HG02870 (cell line): ENCODE data around the gene PEAK1.
"Not testable (repeated sequence)": the region's sequence is repeated elsewhere in the genome, so short reads cannot be mapped to it uniquely, and the experiment has no call there.

Experiments used
- ATAC-seq: cut with Tn5 transposase; IDR thresholded peaks from one replicate; pipeline ENCODE4 v1.9.1; 2021; ENCODE audit warnings: mild to moderate bottlenecking, moderate library complexity; ENCODE audit not compliant: unreplicated experiment

Gene PEAK1

DNA sequence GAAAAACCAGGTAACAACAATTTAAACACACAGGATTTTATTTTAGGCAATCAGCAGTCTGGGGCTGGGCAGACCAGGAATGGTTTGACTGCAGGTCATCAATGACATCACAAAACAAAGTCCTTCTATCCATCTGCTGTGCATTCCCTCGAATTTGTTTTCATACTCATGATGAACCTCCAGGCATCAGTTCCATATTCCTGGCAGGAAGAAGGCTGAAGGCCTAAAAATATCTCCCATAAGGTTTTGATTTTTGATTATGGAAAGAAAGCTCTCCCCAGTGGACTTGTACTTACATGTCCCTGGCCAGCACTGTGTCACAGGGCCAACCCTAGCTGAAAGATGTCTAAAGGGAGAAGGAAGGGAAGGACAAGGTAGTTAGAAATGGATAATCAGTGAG, 107.4 kb downstream of the PEAK1 start:
- no peak for ATAC-seq

DNA sequence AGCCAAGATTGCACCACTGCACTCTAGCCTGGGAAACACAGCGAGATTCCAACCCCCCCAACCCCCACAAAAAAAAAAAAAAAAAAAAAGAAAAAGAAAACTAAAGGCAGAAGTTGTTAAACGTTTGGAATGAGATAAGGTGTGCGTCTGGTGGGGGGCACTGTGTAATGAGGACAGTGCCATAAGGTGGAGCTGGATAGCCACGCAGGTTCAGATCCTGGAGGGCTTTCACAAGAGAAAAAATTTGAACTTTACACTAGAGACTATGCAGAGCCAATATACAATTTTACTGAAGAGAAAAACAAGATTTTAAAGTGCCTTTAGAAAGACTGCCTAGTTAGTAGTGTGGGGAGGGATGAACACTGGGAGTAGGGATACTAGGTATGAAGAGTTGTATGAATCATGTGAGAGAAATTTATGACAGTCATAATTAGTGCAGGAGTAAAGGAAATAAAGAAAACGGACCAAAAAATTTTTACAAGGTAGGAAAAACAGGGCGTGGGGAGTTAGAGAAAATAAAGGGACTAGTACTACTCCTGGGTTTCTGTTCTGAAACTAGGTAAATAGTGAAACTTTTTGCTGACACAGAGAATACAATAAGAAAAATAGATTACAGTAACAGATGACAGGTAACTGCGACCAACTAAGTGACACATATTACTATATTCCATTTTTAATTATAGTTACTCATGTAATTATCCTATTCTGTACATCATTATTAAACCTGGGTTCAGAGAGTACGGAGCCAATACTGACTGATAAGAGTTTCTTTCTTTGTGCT, 108.1 kb downstream of the PEAK1 start:
- ATAC-seq: no peak

DNA sequence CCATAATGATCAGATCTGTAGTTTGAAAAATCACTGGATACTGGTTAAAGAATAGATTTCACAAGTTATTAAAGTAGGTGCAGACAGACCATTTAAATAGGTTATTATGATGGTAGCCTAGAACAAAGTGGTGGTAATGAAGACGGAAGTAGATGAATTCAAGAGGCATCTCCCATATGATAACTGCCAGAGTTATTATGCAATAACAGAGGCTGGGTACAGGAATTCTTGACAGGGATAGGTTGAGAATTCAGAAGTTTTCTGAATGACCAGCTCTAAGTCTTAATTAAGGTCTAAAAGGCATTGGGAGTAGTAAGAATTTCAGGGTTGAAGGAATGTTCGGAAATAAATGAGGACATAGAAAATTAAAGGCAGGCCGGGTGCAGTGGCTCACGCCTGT, 108.9 kb downstream of the PEAK1 start:
- ATAC-seq: no peak

DNA sequence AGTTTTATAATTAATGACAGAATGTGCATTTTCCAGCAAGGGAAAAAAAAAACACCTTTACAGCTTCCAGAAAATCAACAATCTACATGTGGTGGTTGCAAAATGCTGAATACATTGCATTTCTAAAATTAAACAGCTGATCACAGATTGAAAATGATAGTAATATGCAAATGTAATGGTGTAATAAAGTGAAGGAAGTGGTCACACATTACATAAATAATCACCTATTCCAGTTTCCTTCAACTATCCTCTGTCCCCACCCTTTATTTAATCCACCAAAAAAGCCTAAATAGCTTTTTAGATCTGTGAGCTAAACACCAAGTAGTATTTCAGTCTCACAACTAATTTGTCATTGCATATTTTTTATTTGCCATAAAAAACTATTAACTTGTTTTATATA, 110.5 kb downstream of the PEAK1 start:
- ATAC-seq: no peak

DNA sequence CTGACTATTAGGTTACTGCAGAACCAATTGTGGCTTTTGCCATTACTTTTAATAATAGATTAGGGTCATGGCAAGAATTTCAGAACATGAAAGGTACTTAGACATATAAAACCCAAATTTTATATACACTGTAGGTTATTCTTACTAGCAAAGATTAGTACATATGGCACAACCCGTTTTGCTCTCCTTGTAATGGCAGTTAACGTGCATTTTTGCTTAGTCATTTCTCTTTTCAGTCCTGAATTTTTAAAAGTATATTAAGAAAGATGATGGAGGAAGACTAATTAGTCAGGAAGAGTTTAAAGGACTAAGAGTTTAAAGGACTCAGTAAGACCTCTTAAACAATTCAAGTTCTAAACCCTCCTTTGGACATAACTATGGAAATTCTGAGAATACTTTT, 114.0 kb downstream of the PEAK1 start:
- no peak for ATAC-seq

DNA sequence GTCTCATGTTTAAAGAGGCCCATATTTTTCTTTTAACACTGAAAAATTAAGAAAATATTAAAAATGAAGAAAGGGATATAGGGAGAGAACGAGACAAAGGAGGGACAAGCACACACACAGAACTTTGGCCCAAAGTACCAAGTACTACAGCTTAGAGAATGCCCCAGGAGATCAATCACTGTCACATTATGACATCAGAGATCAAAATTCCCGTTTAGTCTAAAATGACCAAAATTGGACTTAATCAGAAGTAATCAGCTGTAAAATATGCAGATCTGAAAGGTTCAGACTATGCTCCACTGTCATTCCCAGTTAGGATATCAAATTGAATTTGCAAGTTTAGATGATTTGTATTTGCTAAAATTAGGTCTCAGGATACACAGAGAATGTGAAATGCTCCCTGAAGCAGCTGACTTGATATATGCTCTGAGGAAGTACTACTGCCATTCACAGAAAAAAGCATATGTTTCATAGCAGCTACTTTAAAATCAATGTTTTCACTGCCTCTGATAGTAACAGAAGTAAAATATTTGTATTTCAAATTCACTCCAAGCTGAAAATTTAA, 123.0 kb downstream of the PEAK1 start:
- ATAC-seq: no peak

DNA sequence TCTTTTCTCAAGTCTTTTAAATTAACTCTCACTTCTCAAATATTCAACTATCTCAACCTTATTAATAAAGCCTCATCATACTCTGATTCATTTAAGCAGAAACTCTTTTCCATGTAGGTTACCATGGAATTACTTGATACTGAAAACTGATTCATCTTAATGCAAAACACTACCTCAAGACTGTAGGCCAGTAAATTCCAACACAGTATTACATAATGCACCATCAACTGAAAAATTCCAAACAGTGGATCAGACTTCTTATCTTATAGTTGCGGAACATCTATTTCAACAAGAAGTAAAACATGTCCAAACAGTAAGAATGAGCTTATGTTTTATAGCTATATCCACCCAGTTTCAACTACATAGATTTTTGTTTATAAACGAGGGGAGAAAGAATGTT, 124.5 kb downstream of the PEAK1 start:
- no peak for ATAC-seq

DNA sequence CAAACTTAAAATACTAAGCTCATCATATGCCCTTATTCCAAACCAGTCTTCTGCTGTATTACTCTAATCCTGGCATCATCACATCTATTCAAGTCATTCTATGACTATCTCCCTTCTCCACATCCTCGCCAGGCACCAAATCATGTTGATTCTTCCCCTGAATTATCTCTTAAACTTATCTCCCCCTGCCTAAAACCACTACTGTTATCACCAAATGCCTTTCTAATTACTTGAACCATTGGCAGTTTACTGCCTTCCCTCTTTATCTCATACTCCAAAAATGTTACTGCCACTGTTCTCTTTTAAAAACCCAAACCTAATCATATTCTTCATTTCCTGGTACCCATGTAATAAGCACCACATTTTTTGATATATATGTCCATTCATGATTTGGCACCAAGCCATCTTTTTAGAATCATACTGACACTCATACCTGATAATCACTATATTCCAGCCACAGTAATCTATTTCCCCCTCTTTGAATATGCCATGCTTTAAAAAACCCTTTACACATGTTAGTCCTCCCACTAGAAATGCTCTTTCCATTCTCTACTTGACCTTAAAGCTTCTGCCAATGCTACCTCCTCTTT, 126.8 kb downstream of the PEAK1 start:
- ATAC-seq: no peak

DNA sequence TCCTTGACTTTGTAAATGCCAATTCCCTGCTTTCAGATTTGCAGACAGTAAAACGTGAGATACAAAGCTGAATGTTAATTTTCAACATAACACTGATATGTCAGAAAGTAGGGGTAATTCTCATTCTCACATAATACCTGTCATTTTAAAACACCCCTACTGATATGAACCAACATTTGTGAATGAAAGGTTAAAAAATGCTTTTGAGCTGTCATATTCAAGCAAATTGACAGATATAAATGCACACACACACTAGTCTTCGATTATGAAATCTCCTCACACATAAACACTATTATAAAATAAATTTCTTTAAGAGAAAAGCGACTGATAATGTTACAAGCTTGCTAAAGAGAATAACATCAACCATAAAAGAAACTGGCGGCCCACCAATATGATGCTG, 128.8 kb downstream of the PEAK1 start:
- ATAC-seq: no peak

DNA sequence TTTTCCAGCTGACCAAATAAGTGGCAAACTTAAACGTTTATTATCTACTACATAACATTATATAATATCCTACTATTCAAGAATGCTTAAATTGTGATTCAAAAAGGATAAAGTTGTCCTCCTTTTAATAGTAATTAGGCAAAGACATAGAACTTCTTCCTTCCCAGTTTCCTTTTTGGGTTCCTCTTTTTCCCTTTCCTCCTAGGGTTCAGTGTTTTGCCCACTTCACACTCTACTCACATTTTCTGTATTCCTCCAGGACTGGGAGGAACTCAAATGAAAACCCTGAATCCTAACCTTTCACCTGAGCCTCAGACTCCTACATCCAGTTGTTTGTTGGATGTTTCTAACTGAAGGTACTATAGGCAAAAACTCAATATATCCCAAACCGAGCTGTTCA, 132.5 kb downstream of the PEAK1 start:
- no peak for ATAC-seq

DNA sequence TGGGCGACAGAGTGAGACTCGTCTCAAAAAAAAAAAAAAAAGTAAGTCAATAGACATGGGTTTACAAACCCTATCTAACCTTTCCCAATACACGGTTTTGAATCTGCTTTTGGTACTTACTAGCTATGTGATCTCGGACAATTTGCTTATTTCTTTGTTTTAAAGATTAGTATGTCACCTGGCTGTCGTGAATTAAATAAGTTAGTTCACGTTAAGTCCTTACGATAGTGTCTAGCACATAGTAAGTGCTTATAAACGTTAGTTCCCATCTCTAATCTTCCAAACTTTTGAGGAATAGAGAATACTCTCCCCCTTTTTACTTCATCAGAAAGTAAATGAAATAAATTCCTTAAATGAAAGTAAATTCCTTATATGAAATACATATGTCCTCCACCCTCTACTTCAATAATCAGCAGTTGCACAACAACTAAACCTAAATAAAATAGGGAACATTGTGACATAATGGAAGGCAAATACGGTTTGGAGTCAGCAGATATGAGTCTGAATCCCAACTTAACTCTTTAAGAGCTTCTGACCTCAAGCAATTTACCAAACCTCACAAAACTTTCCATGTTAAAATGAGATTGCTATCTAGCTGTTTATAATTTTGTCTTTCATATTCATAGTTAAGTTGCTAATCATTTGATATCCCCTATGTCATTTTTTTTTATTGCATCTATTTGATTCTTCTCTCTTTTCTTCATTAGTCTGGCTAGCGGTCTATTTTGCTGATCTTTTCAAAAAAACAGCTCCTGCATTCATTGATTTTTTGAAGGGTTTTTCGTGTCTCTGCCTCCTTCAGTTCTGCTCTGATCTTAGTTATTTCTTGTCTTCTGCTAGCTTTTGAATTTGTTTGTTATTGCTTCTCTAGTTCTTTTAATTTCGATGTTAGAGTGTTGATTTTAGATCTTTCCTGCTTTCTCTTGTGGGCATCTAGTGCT, 134.6 kb downstream of the PEAK1 start:
- no peak for ATAC-seq

DNA sequence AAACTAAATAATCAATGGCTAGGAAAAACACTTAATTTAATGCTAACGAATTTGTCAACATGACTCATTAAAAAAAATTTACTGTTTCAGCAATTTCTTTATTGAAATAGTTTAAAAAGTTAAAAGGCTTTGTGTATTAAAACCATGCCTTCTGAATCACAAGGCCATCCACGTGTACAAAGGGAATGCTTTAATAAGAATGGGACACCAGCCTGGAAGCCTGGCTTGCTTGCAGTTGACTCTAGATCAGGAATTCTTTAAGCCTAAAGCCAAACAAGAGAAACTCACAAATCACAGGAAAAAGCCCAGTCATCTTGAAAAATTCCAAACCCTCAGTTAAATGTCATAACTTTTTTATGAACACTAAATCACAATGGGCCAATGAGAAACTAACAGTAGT, 137.6 kb downstream of the PEAK1 start:
- ATAC-seq: no peak

DNA sequence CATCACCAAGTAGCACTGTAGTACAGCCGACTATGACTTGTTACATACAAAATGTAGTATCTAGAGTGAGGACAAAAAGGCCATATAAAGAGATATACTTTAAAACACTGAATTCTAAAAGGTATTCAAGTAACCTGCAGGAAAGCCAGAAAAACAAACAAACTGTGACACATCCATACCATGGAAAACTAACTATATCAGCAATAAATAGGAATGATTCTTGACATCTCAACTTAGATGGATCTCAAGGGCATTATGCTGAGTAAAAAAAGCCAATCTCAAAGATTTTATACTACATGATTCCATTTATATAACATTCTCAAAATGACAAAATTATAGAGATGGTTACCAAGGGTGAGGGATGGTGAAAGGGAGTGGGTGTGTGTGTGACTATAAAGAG, 143.0 kb downstream of the PEAK1 start:
- no peak for ATAC-seq

DNA sequence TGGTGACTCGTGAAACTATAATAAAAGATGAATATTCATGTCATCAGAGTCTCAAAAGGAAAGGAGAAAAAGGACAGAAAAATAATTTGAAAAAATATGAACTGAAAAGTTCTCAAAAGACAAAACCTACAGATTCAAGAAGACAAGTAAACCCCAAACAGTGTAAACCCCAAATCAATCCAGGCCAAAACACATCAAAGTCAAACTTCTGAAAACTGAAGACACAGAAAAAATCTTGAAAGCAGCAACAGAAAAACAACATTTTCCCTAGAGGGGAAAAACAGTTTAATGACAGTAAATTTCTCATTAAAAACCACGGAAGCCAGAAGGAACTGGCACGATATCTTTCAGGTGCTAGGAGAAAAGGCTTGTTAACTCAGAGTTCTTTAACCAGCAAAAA, 143.8 kb downstream of the PEAK1 start:
- no peak for ATAC-seq

DNA sequence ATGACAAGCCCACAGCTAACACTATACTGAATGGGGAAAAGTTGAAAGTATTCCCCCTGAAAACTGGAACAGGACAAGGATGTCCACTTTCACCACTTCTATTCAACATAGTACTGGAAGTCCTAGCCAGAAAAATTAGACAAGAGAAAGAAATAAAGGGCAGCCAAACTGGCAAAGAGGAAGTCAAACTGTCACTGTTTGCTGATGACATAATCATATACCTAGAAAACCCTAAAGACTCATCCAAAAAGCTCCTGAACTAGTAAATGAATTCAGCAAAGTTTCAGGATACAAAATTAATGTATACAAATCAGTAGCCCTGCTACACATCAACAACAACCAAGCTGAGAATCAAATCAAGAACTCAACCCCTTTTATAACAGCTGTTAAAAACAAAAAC, 146.8 kb downstream of the PEAK1 start:
- ATAC-seq: not testable (repeated sequence)

DNA sequence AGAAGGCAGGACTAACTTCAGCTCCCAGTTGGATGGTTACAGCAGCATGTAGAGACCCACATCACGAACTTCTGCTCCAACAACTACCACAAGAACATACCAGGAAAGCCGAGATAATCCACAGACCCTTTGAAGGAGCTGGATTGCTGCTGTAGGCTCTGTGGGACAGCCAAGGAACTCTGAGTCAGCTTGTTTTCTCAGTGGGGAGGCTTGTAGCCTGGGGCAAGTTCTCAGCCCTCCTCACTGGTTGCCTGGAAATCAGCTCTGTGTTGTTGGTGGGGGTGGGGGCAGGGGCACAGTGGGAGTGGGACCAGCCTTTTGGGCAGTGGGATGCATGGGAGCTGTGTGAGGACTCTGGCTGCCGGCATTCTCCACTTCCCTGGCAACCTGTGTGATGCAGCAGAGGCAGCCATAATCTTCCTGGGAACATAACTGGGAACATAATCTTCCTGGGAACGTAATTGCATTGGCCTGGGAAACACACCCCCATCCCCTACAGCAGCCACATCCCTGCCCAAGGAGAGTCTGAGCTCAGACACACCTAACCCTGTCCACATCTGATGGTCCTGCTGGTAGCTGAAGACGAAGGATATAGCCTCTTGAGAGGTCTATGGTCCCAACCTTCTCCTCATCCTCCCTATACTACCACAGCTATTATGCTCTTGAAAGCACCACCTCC, 153.1 kb downstream of the PEAK1 start:
- no peak for ATAC-seq

DNA sequence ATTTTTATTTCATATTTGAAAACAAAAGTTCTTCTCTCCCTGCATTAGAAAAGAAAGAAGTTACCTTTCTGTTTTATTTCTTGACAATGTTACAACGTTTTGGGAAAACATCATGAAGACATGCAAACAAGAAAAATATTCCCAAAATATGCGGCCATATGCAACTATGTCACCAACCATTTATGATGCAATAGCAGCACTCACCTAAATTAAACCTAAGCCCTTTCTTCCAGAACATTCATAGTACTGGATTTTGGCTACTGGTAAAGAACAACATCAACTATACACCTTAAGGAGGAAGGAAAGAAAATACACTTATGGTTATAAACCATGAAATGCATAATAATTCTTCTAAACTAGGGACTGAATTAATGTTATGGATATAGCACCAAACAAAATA, 164.5 kb downstream of the PEAK1 start:
- no peak for ATAC-seq

DNA sequence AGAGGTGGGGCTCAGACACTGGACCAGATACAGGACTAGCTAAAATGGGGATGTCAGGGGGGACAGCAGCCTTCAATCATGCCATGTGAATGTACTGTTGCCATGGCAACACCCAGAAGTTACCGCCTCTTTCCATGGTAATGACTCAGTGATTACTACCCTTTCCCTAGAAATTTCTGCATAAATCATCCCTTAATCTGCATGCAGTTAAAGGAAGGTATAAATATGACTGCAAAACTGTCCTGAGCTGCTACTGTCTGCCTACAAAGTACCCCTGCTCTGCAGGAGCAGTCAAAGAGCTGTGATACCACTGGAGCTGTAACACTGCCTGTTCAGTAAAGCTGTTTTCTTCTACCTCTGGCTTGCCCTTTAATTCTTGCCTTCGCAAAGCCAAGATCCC, 168.2 kb downstream of the PEAK1 start:
- ATAC-seq: no peak

DNA sequence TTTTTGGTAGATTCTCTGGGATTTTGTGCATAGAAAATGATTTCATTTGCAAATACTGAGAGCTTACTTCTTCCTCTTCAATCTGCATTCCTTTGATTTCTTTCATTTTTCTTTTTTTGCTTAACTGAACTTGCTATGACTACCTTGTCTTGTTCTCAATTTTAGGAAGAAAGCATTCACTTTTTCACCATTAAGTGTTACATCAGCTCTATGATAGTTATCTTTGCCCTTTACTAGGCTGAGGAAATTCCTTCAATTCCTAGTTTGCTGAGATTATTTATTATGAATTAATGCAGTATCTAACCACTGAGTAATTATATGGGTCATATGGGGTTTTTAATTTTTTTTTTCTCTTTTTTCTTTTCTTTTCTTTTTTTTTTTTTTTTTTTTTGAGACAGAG, 172.8 kb downstream of the PEAK1 start:
- ATAC-seq: no peak

DNA sequence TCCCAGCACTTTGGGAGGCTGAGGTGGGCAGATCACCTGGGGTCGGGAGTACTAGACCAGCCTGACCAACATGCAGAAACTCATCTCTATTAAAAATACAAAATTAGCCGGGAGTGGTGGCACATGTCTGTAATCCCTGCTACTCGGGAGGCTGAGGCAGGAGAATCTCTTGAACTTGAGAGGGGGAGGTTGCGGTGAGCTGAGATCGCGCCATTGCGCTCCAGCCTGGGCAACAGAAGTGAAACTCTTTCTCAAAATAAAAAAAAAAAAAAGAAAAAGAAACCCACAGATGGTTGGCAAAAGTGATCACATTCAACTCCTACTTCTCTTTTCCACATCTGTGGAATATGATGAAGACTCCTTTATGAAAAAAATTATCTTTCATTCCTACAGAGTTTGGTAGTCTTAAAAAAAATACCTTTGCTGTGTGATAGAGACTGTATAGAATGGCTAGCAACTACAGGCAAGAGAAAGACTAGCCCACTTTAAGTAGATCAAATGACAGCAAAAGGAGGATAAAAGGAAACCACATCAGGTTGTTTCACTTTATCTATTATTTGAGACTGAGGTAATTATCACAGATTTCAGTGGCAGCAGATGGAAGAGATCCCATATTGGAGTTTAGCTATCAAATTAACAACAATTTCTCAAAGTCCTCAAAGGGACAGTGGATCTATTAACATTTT, 176.0 kb downstream of the PEAK1 start:
- ATAC-seq: no peak
